Endothelial cell (in vitro differentiated cells): ENCODE measurements around the gene KRTAP5-3. TPM values are rescaled to one million over a fixed set of nuclear protein-coding genes. Genes with fewer than 3 reads are reported as not detected.

Experiments used
- DNase-seq: peaks from one replicate; pipeline ENCODE4 v3.0.0; 2021; ENCODE audit warnings: low spot score
- H3K27ac Mint-ChIP-seq: one replicate; pipeline ENCODE4 v1.8.0; 2021; ENCODE audit warnings: mixed read lengths, inconsistent platforms; ENCODE audit not compliant: unreplicated experiment
- H3K27me3 Mint-ChIP-seq: one replicate; pipeline ENCODE4 v1.8.0; 2021; ENCODE audit warnings: mild to moderate bottlenecking, moderate library complexity, mixed read lengths, inconsistent platforms; ENCODE audit not compliant: unreplicated experiment
- H3K36me3 Mint-ChIP-seq: one replicate; pipeline ENCODE4 v1.8.0; 2021; ENCODE audit warnings: mild to moderate bottlenecking, low read depth, mixed read lengths, inconsistent platforms; ENCODE audit not compliant: unreplicated experiment
- H3K4me1 Mint-ChIP-seq: one replicate; pipeline ENCODE4 v1.8.0; 2021; ENCODE audit warnings: mild to moderate bottlenecking, mixed read lengths, inconsistent platforms; ENCODE audit not compliant: unreplicated experiment
- H3K4me3 Mint-ChIP-seq: one replicate; pipeline ENCODE4 v1.8.0; 2021; ENCODE audit warnings: mild to moderate bottlenecking, mixed read lengths, inconsistent platforms; ENCODE audit not compliant: unreplicated experiment
- H3K9me3 Mint-ChIP-seq: one replicate; pipeline ENCODE4 v1.8.0; 2021; ENCODE audit warnings: mixed read lengths, inconsistent platforms; ENCODE audit not compliant: unreplicated experiment
- CTCF ChIP-seq: fragments of 200-600 bp; sonication (generic); IDR thresholded peaks from one replicate; pipeline ENCODE4 v1.5.0; 2021; ENCODE audit warnings: antibody characterized with exemption; ENCODE audit not compliant: unreplicated experiment
- total RNA-seq: library from RNA; stranded (reverse); fragmentation: NEBNext Ultra II Directional; extraction: Animal tissue kit (Norgen Biotek cat#: 25700); gene quantifications from one replicate; pipeline ENCODE4 v1.2.1, GENCODE V29; 2021; ENCODE audit not compliant: unreplicated experiment

KRTAP5-3 gene
- total RNA-seq, 1 donor from 2014 or later = not detected

- Mint-ChIP-seq H3K27ac (no peak overlapping the region), H3K27me3 (peaks cover 1% of the 10 kb centered on the region), H3K36me3 (no peaks in the 10 kb centered on the region), H3K4me1 (peaks cover 3% of the 10 kb centered on the region), H3K9me3 (no peaks in the 10 kb centered on the region), H3K4me3 (no peak overlapping the region)
- no peak for TF ChIP-seq CTCF
- DNase-seq = no peak
Observed at GRCh38 chr11:1639666-1640065, 31.4 kb upstream of the KRTAP5-3 start.

- Mint-ChIP-seq H3K9me3 (no peaks in the 10 kb centered on the region), H3K27ac (no peak overlapping the region), H3K36me3 (no peaks in the 10 kb centered on the region), H3K4me3 (no peak overlapping the region), H3K27me3 (peaks cover under 1% of the 10 kb centered on the region), H3K4me1 (peaks cover 3% of the 10 kb centered on the region)
- no peak for TF ChIP-seq CTCF
- DNase-seq = no peak
Observed at GRCh38 chr11:1639102-1639620, 30.9 kb upstream of the KRTAP5-3 start.

GRCh38 chr11:1638344-1638743 lies 30.1 kb upstream of the KRTAP5-3 start:
- Mint-ChIP-seq H3K4me1 (peaks cover 3% of the 10 kb centered on the region), H3K9me3 (no peaks in the 10 kb centered on the region), H3K27ac (no peak overlapping the region), H3K36me3 (no peaks in the 10 kb centered on the region), H3K27me3 (peaks cover 1% of the 10 kb centered on the region), H3K4me3 (no peak overlapping the region)
- DNase-seq = no peak
- no peak for TF ChIP-seq CTCF

GRCh38 chr11:1637628-1638027 lies 29.4 kb upstream of the KRTAP5-3 start:
- TF ChIP-seq CTCF = no peak
- H3K27ac Mint-ChIP-seq = no peak overlapping the region
- H3K4me3 Mint-ChIP-seq = no peak overlapping the region
- peaks cover 4% of the 10 kb centered on the region for H3K4me1 Mint-ChIP-seq
- peaks cover 1% of the 10 kb centered on the region for H3K27me3 Mint-ChIP-seq
- no peaks in the 10 kb centered on the region for H3K9me3 Mint-ChIP-seq
- DNase-seq = no peak
- H3K36me3 Mint-ChIP-seq = no peaks in the 10 kb centered on the region

- H3K27me3 Mint-ChIP-seq = peaks cover 1% of the 10 kb centered on the region
- peaks cover 10% of the 10 kb centered on the region for H3K4me1 Mint-ChIP-seq
- no peak for DNase-seq
- no peaks in the 10 kb centered on the region for H3K9me3 Mint-ChIP-seq
- no peak overlapping the region for H3K4me3 Mint-ChIP-seq
- no peaks in the 10 kb centered on the region for H3K36me3 Mint-ChIP-seq
- no peak for TF ChIP-seq CTCF
- no peak overlapping the region for H3K27ac Mint-ChIP-seq
Observed at GRCh38 chr11:1636291-1636950, 28.2 kb upstream of the KRTAP5-3 start.
